OCI-LY1 (cell line): ENCODE measurements around the gene NPW.

Source experiments
- H2AFZ ChIP-seq: fragments of 200-600 bp; sonication (generic), shearing (Covaris generic); 2 replicates; pipeline ENCODE4 v1.6.0; 2014; ENCODE audit warnings: antibody characterized with exemption, mild to moderate bottlenecking, low read length
- H3F3A ChIP-seq: fragments of 200-600 bp; sonication (generic), shearing (Covaris generic); 2 replicates; pipeline ENCODE4 v1.6.0; 2014; ENCODE audit warnings: mild to moderate bottlenecking, antibody characterized with exemption, low read length, moderate library complexity; ENCODE audit not compliant: insufficient read depth
- H3K27ac ChIP-seq: fragments of 200-600 bp; sonication (generic); 2 replicates; pipeline ENCODE4 v1.5.1; 2014; ENCODE audit warnings: low read length, mixed run types, mild to moderate bottlenecking, low read depth; ENCODE audit not compliant: poor library complexity, severe bottlenecking
- H3K27me3 ChIP-seq: fragments of 200-600 bp; sonication (generic); 2 replicates; pipeline ENCODE4 v1.6.0; 2014; ENCODE audit warnings: antibody characterized with exemption, mild to moderate bottlenecking, low read length, moderate library complexity; ENCODE audit not compliant: insufficient read depth
- H3K36me3 ChIP-seq: fragments of 200-600 bp; sonication (generic); 2 replicates; pipeline ENCODE4 v1.6.1; 2014; ENCODE audit warnings: mild to moderate bottlenecking, antibody characterized with exemption, low read length, moderate library complexity, mixed read lengths; ENCODE audit not compliant: insufficient read depth
- H3K4me1 ChIP-seq: fragments of 200-600 bp; sonication (generic); 2 replicates; pipeline ENCODE4 v1.5.1; 2014; ENCODE audit warnings: mild to moderate bottlenecking, low read length, moderate library complexity; ENCODE audit not compliant: insufficient read depth, severe bottlenecking
- H3K4me2 ChIP-seq: fragments of 200-600 bp; sonication (generic), shearing (Covaris generic); 2 replicates; pipeline ENCODE4 v1.6.1; 2014; ENCODE audit warnings: low read length
- H3K4me3 ChIP-seq: fragments of 200-600 bp; sonication (generic); 2 replicates; pipeline ENCODE4 v1.5.1; 2014; ENCODE audit warnings: low read length, low read depth, mild to moderate bottlenecking, mixed read lengths; ENCODE audit not compliant: poor library complexity, severe bottlenecking
- H3K79me2 ChIP-seq: fragments of 200-600 bp; shearing (Covaris generic); 2 replicates; pipeline ENCODE4 v1.6.1; 2016; ENCODE audit warnings: mixed run types, low read length, mixed read lengths; ENCODE audit not compliant: insufficient read depth
- H3K9ac ChIP-seq: fragments of 200-600 bp; sonication (generic), shearing (Covaris generic); 2 replicates; pipeline ENCODE4 v1.6.1; 2014; ENCODE audit warnings: mild to moderate bottlenecking, low read length, mixed read lengths
- H3K9me2 ChIP-seq: fragments of 200-600 bp; sonication (generic), shearing (Covaris generic); 2 replicates; pipeline ENCODE4 v1.6.1; 2014; ENCODE audit warnings: low read depth, mild to moderate bottlenecking, low read length, mixed read lengths
- H3K9me3 ChIP-seq: fragments of 200-600 bp; shearing (Covaris generic); 2 replicates; pipeline ENCODE4 v1.6.1; 2014; ENCODE audit warnings: low read length, mixed read lengths
- H4K20me1 ChIP-seq: fragments of 200-600 bp; sonication (generic), shearing (Covaris generic); 2 replicates; pipeline ENCODE4 v1.6.0; 2016; ENCODE audit warnings: mild to moderate bottlenecking, low read length; ENCODE audit not compliant: insufficient read depth
- CTCF ChIP-seq: fragments of 200-600 bp; sonication (generic), shearing (Covaris generic); IDR thresholded peaks from 2 replicates; pipeline ENCODE4 v1.5.1; 2017; ENCODE audit warnings: mild to moderate bottlenecking, antibody characterized with exemption, low read length, moderate library complexity, mixed read lengths
- EZH2 ChIP-seq: fragments of 200-600 bp; sonication (generic), shearing (Covaris generic); IDR thresholded peaks from 2 replicates; pipeline ENCODE4 v1.8.0; 2017; ENCODE audit warnings: borderline replicate concordance, mixed run types, mild to moderate bottlenecking, antibody characterized with exemption, low read length, moderate library complexity, mixed read lengths

NPW gene

GRCh38 chr16:2045965-2046892 lies 26.6 kb downstream of the NPW start:
- Histone ChIP-seq H3K9ac (no peak overlapping the region; the same call in 1 of the 2 replicates), H3K4me2 (peak overlapping the region; percentile 98), H4K20me1 (no peaks in the 10 kb centered on the region), H3K27me3 (no peaks in the 10 kb centered on the region), H3F3A (no peaks in the 10 kb centered on the region), H3K9me2 (no peaks in the 10 kb centered on the region), H3K4me3 (peak overlapping the region; percentile 89), H3K79me2 (no peaks in the 10 kb centered on the region), H3K4me1 (peaks cover 24% of the 10 kb centered on the region), H3K27ac (no peak overlapping the region), H3K9me3 (no peaks in the 10 kb centered on the region), H3K36me3 (peaks cover 13% of the 10 kb centered on the region; the same call in 1 of the 2 replicates), H2AFZ (no peak overlapping the region)
- no peak for TF ChIP-seq CTCF
- TF ChIP-seq EZH2 = no peak

GRCh38 chr16:2046893-2047329 lies 27.3 kb downstream of the NPW start:
- H3K36me3 ChIP-seq = peaks cover 16% of the 10 kb centered on the region; the same call in 1 of the 2 replicates
- H3K9me3 ChIP-seq = no peaks in the 10 kb centered on the region
- no peaks in the 10 kb centered on the region for H3K9me2 ChIP-seq
- peak overlapping the region; percentile 98 for H3K4me2 ChIP-seq
- H4K20me1 ChIP-seq = no peaks in the 10 kb centered on the region
- no peaks in the 10 kb centered on the region for H3K27me3 ChIP-seq
- peaks cover 24% of the 10 kb centered on the region for H3K4me1 ChIP-seq
- no peaks in the 10 kb centered on the region for H3K79me2 ChIP-seq
- TF ChIP-seq EZH2 (no peak), CTCF (no peak)
- H2AFZ ChIP-seq = no peak overlapping the region
- H3K4me3 ChIP-seq = peak overlapping the region; percentile 89
- H3K9ac ChIP-seq = peak overlapping the region; percentile 77
- H3F3A ChIP-seq = no peaks in the 10 kb centered on the region
- H3K27ac ChIP-seq = no peak overlapping the region

GRCh38 chr16:2047330-2048115 lies 27.9 kb downstream of the NPW start, which contains the start of the genes NTHL1 and TSC2:
NTHL1 (minus strand) TSS chr16:2047834; CDS start chr16:2047823, 11 bp downstream.
TSC2 (plus strand) TSS chr16:2047985; CDS start chr16:2048616, 631 bp downstream.
- no peaks in the 10 kb centered on the region for H3K9me3 ChIP-seq
- no peak within 1 kb of the TSS for H2AFZ ChIP-seq
- no peaks in the 10 kb centered on the region for H3F3A ChIP-seq
- H4K20me1 ChIP-seq = no peaks in the 10 kb centered on the region
- H3K9me2 ChIP-seq = no peaks in the 10 kb centered on the region
- TF ChIP-seq EZH2 (no peak), CTCF (no peak)
- H3K4me2 ChIP-seq = peak within 1 kb of the TSS; percentile 98
- H3K4me1 ChIP-seq = peaks cover 24% of the 10 kb centered on the region
- peaks cover 22% of the 10 kb centered on the region; the same call in 1 of the 2 replicates for H3K36me3 ChIP-seq
- no peak within 1 kb of the TSS for H3K27ac ChIP-seq
- H3K27me3 ChIP-seq = no peaks in the 10 kb centered on the region
- H3K9ac ChIP-seq = peak within 1 kb of the TSS; percentile 79
- no peaks in the 10 kb centered on the region for H3K79me2 ChIP-seq
- peak within 1 kb of the TSS; percentile 89 for H3K4me3 ChIP-seq
